Measurements from ENCODE around the gene TEKTIP1.

Gene TEKTIP1

DNA sequence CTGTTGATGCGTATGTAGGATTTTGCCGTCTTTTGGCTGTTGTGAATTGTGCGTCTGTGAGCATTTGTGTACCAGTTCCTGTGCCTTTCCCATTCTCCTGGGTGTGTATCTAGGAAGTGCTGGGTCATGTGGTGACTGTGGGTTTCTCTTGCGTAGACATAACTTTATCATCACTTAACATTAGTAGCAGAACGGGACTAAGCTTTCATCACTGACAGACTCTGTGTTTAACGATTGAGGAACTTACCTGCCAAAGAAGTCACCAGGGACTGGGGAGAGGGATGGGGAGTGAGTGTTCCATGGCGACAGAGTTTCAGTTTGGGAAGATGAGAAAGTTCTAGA lies 17.9 kb upstream of the TEKTIP1 start:
- TF ChIP-seq EGR1 (IDR thresholded peaks at IDR 0.05) = no peak
- no peak for TF ChIP-seq ZBTB7A (IDR thresholded peaks at IDR 0.05; ENCODE audit: low read depth)
- no peak for TF ChIP-seq EP300 (IDR thresholded peaks at IDR 0.05; ENCODE audit: borderline replicate concordance)
- TF ChIP-seq TCF12 (IDR thresholded peaks at IDR 0.05; ENCODE audit: low read depth) = no peak
- TF ChIP-seq, protein P1, sequence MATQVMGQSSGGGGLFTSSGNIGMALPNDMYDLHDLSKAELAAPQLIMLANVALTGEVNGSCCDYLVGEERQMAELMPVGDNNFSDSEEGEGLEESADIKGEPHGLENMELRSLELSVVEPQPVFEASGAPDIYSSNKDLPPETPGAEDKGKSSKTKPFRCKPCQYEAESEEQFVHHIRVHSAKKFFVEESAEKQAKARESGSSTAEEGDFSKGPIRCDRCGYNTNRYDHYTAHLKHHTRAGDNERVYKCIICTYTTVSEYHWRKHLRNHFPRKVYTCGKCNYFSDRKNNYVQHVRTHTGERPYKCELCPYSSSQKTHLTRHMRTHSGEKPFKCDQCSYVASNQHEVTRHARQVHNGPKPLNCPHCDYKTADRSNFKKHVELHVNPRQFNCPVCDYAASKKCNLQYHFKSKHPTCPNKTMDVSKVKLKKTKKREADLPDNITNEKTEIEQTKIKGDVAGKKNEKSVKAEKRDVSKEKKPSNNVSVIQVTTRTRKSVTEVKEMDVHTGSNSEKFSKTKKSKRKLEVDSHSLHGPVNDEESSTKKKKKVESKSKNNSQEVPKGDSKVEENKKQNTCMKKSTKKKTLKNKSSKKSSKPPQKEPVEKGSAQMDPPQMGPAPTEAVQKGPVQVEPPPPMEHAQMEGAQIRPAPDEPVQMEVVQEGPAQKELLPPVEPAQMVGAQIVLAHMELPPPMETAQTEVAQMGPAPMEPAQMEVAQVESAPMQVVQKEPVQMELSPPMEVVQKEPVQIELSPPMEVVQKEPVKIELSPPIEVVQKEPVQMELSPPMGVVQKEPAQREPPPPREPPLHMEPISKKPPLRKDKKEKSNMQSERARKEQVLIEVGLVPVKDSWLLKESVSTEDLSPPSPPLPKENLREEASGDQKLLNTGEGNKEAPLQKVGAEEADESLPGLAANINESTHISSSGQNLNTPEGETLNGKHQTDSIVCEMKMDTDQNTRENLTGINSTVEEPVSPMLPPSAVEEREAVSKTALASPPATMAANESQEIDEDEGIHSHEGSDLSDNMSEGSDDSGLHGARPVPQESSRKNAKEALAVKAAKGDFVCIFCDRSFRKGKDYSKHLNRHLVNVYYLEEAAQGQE (IDR thresholded peaks at IDR 0.05; ENCODE audit: low read depth) = no peak
- TF ChIP-seq FOXM1 (IDR thresholded peaks at IDR 0.05; ENCODE audit: borderline replicate concordance, low read depth) = no peak
- TF ChIP-seq YY1 (IDR thresholded peaks at IDR 0.05; ENCODE audit: low read depth) = no peak
- TF ChIP-seq NFIC (IDR thresholded peaks at IDR 0.05) = no peak
- TF ChIP-seq TAF1 (IDR thresholded peaks at IDR 0.05; ENCODE audit: low read depth) = no peak
- no peak for TF ChIP-seq CEBPB (IDR thresholded peaks at IDR 0.05)
- TF ChIP-seq, protein P2, sequence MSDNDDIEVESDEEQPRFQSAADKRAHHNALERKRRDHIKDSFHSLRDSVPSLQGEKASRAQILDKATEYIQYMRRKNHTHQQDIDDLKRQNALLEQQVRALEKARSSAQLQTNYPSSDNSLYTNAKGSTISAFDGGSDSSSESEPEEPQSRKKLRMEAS (IDR thresholded peaks at IDR 0.05) = no peak
- TF ChIP-seq, protein P3, sequence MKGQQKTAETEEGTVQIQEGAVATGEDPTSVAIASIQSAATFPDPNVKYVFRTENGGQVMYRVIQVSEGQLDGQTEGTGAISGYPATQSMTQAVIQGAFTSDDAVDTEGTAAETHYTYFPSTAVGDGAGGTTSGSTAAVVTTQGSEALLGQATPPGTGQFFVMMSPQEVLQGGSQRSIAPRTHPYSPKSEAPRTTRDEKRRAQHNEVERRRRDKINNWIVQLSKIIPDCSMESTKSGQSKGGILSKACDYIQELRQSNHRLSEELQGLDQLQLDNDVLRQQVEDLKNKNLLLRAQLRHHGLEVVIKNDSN (IDR thresholded peaks at IDR 0.05) = no peak
- no peak for TF ChIP-seq RAD21 (IDR thresholded peaks at IDR 0.05; ENCODE audit: low read depth)
- TF ChIP-seq TEAD4 (IDR thresholded peaks at IDR 0.05) = no peak
- no peak for TF ChIP-seq CREB1 (IDR thresholded peaks at IDR 0.05; ENCODE audit: low read depth)

DNA sequence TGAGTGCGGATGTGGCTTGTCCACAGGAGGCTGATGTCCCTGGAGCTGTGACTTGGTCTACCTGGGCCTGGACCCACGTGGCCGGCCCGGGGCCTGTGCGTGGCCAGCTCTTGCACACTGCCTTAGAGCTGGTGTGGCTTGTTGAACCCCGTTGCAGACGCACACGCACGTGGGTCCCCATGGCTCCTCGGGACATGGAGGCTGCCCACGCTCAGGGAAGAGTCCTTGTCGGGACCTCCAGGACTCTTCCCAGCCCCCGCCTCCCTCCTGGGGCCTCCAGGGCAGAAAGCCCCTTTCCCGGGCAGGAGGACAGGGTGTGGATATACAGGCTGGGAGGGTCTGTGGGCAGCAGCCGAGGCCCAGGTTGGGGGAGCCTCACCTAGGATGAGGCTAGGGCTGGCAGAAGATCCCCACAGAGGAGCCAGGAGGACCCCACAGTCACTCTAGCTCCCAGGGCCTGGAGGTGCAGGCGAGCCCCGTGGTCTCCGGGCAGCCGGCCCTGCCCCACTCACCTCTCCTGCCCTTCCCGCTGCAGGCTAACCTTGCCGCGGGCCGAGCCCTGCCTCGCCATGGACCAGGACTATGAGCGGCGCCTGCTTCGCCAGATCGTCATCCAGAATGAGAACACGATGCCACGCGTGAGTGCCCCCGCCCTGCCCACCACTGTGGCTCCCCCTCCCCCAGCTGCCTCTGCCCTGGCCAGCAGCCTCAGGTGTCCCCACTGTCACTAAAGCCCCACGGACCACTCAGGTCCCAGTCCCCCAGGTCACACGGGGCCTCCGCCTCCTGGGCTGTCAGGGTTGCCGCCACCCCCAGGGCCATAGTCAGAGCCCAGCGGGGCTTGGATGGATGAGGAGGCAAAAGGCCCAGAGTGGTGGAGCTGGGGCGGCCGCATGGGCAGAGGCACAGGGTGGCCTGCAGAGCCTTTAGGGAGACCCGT lies 16.3 kb upstream of the TEKTIP1 start:
- TF ChIP-seq FOXM1 (IDR thresholded peaks at IDR 0.05; ENCODE audit: borderline replicate concordance, low read depth) = no peak
- TF ChIP-seq, protein P1 (IDR thresholded peaks at IDR 0.05; ENCODE audit: low read depth) = no peak
- TF ChIP-seq, protein P2 (IDR thresholded peaks at IDR 0.05) = no peak

DNA sequence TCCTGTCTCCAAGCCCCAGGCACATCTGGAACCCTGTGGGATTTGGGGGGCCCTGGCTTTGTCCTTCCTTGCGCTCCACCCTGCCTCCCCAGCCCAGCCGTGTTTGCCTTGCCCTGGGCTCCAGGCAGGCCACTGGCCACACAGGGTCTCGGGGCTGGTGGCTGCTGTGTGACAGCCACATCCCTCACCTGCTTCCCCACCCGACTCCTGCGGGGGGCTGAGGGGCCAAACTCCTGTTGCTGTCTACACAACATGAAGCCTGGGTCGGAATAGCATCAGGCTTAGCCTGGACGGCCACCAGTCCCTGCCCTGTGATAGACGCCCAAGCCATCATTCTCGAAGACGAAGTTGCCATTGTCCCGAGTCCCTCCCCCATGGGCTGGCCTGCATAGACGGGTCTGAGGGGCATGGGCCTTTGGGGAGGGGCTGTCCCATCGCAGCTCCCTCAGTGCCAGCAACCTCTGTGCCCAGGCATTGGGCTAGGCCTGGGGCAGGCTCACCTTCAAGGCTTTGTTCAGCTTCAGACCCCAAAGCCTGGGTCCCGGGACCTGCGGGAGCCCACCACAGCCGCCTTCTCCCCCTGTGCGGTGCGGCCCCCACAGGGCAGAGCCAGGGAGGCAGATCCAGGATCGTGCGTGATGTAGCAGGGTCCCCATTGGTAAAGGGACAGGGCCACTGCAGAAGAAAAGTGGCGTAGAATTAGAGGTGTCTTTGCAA lies 15.5 kb upstream of the TEKTIP1 start:
- TF ChIP-seq EP300 (IDR thresholded peaks at IDR 0.05; ENCODE audit: borderline replicate concordance) (no peak), CREB1 (IDR thresholded peaks at IDR 0.05; ENCODE audit: low read depth) (no peak), TEAD4 (IDR thresholded peaks at IDR 0.05) (no peak), RAD21 (IDR thresholded peaks at IDR 0.05; ENCODE audit: low read depth) (no peak), ZBTB7A (IDR thresholded peaks at IDR 0.05; ENCODE audit: low read depth) (no peak), TCF12 (IDR thresholded peaks at IDR 0.05; ENCODE audit: low read depth) (no peak), NFIC (IDR thresholded peaks at IDR 0.05) (no peak), FOXM1 (IDR thresholded peaks at IDR 0.05; ENCODE audit: borderline replicate concordance, low read depth) (no peak), EGR1 (IDR thresholded peaks at IDR 0.05) (no peak), TAF1 (IDR thresholded peaks at IDR 0.05; ENCODE audit: low read depth) (no peak), YY1 (IDR thresholded peaks at IDR 0.05; ENCODE audit: low read depth) (no peak)
- TF ChIP-seq, protein P1 (IDR thresholded peaks at IDR 0.05; ENCODE audit: low read depth) = no peak
- TF ChIP-seq, protein P2 (IDR thresholded peaks at IDR 0.05) = no peak

All from Ishikawa (cell line).